Caco-2 (cell line): ENCODE results near the gene LSP1. TPM values are rescaled to one million over a fixed set of nuclear protein-coding genes. Genes with fewer than 3 reads are reported as not detected.

Experiments
- BruUV-seq: library from RNA; stranded (reverse); fragments of 400-500 nt; replicated peaks from 2 replicates; lab custom pipeline; 2021; lab: Mats Ljungman, UMichigan
- CTCF ChIA-PET: fragments of 300-600 bp; sonication (Branson Sonifier 250); formaldehyde crosslinking; loops from one replicate; lab custom pipeline; 2022; ENCODE audit warnings: antibody characterized with exemption; lab: Charles Lee
- POLR2A ChIA-PET: fragments of 300-600 bp; sonication (Branson Sonifier 250); formaldehyde crosslinking; loops from one replicate; lab custom pipeline; 2022; ENCODE audit warnings: antibody characterized with exemption; lab: Charles Lee
- DNase-seq, 2 experiments: peaks; one replicate each; pipeline versions ENCODE4 v3.0.0 to v3.0.0-alpha.2; 2020 to 2022
- H3K27me3 ChIP-seq: replicated peaks from 2 replicates; pipeline ENCODE4 v1.6.0; 2011; ENCODE audit warnings: low read length; ENCODE audit not compliant: control insufficient read depth, insufficient read depth
- H3K36me3 ChIP-seq: 2 replicates; pipeline ENCODE4 v1.5.1; 2011; ENCODE audit warnings: low read length; ENCODE audit not compliant: control insufficient read depth, insufficient read depth
- H3K4me1 ChIP-seq: fragments of 250-450 bp; sonication (Bioruptor Pico); 2 replicates; pipeline ENCODE4 v1.5.1; 2020; ENCODE audit warnings: mild to moderate bottlenecking
- H3K4me3 ChIP-seq: 2 replicates; pipeline ENCODE4 v1.5.1; 2011; ENCODE audit warnings: low read depth, mild to moderate bottlenecking, control low read depth, low read length
- H3K9me3 ChIP-seq: fragments of 250-450 bp; sonication (Bioruptor Pico); 2 replicates; pipeline ENCODE4 v1.5.1; 2020; ENCODE audit warnings: mild to moderate bottlenecking, moderate library complexity
- H3K27ac Mint-ChIP-seq: one replicate; pipeline ENCODE4 v1.8.0; 2022; ENCODE audit warnings: mixed read lengths; ENCODE audit not compliant: unreplicated experiment
- H3K27me3 Mint-ChIP-seq: one replicate; pipeline ENCODE4 v1.8.0; 2022; ENCODE audit warnings: mixed read lengths; ENCODE audit not compliant: insufficient read depth, unreplicated experiment
- H3K36me3 Mint-ChIP-seq: one replicate; pipeline ENCODE4 v1.8.0; 2022; ENCODE audit warnings: mild to moderate bottlenecking, mixed read lengths; ENCODE audit not compliant: insufficient read depth, unreplicated experiment
- H3K4me1 Mint-ChIP-seq: one replicate; pipeline ENCODE4 v1.8.0; 2022; ENCODE audit warnings: low read depth, mixed read lengths; ENCODE audit not compliant: unreplicated experiment
- H3K4me3 Mint-ChIP-seq: one replicate; pipeline ENCODE4 v1.8.0; 2022; ENCODE audit warnings: mild to moderate bottlenecking, moderate library complexity, mixed read lengths; ENCODE audit not compliant: unreplicated experiment
- H3K9me3 Mint-ChIP-seq: one replicate; pipeline ENCODE4 v1.8.0; 2022; ENCODE audit warnings: mixed read lengths; ENCODE audit not compliant: unreplicated experiment
- intact Hi-C: fragments of 100-400 bp; cut with micrococcal nuclease; formaldehyde crosslinking; loops from one replicate; pipeline ENCODE4 v1.10.0; 2022; ENCODE audit not compliant: unreplicated experiment
- total RNA-seq: library from RNA; stranded (reverse); gene quantifications from 2 replicates; pipeline ENCODE4 v1.2.3, GENCODE V29; 2022
- TF ChIP-seq, protein P1 (sequence below), 2 experiments: fragments of 200-600 bp in 1 of 2; IDR thresholded peaks; 1 replicate in 1 of 2; 2 replicates in 1 of 2; pipeline versions ENCODE4 v1.5.1 to v1.8.0; 2011 to 2022; ENCODE audit warnings: antibody characterized with exemption in 1 of 2, control low read depth in 1 of 2, inconsistent platforms in 1 of 2, low read depth in 1 of 2, low read length in 1 of 2, mild to moderate bottlenecking in 1 of 2, moderate library complexity in 1 of 2; ENCODE audit not compliant: insufficient read depth in 1 of 2, severe bottlenecking in 1 of 2, unreplicated experiment in 1 of 2

LSP1 gene
- total RNA-seq, 1 experiment from 2014 or later: not detected

- intact Hi-C loops: no loop called here
- no peak overlapping the region for H3K4me3 Mint-ChIP-seq
- peaks cover 22% of the 10 kb centered on the region for H3K4me1 ChIP-seq
- H3K27ac Mint-ChIP-seq: no peak overlapping the region
- POLR2A ChIA-PET: no interaction called here
- no peaks in the 10 kb centered on the region for H3K27me3 ChIP-seq
- peaks cover 10% of the 10 kb centered on the region for H3K4me1 Mint-ChIP-seq
- no peak overlapping the region for H3K4me3 ChIP-seq
- no peaks in the 10 kb centered on the region for H3K36me3 Mint-ChIP-seq
- H3K9me3 ChIP-seq: peaks cover 6% of the 10 kb centered on the region
- TF ChIP-seq, protein P1, sequence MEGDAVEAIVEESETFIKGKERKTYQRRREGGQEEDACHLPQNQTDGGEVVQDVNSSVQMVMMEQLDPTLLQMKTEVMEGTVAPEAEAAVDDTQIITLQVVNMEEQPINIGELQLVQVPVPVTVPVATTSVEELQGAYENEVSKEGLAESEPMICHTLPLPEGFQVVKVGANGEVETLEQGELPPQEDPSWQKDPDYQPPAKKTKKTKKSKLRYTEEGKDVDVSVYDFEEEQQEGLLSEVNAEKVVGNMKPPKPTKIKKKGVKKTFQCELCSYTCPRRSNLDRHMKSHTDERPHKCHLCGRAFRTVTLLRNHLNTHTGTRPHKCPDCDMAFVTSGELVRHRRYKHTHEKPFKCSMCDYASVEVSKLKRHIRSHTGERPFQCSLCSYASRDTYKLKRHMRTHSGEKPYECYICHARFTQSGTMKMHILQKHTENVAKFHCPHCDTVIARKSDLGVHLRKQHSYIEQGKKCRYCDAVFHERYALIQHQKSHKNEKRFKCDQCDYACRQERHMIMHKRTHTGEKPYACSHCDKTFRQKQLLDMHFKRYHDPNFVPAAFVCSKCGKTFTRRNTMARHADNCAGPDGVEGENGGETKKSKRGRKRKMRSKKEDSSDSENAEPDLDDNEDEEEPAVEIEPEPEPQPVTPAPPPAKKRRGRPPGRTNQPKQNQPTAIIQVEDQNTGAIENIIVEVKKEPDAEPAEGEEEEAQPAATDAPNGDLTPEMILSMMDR (IDR thresholded peaks at IDR 0.05; ENCODE audit: insufficient read depth in 1 of 2, low read depth in 1 of 2, low read length in 1 of 2, severe bottlenecking in 1 of 2, unreplicated experiment in 1 of 2): no peak
- no peak for DNase-seq
- CTCF ChIA-PET: no interaction called here
- H3K36me3 ChIP-seq: no peaks in the 10 kb centered on the region
- H3K9me3 Mint-ChIP-seq: peaks cover 15% of the 10 kb centered on the region
- no peaks in the 10 kb centered on the region for H3K27me3 Mint-ChIP-seq
- BruUV-seq: no TSS peak
Measured at GRCh38 chr11:1815311-1815710, 37.6 kb upstream of the LSP1 start.

DNA sequence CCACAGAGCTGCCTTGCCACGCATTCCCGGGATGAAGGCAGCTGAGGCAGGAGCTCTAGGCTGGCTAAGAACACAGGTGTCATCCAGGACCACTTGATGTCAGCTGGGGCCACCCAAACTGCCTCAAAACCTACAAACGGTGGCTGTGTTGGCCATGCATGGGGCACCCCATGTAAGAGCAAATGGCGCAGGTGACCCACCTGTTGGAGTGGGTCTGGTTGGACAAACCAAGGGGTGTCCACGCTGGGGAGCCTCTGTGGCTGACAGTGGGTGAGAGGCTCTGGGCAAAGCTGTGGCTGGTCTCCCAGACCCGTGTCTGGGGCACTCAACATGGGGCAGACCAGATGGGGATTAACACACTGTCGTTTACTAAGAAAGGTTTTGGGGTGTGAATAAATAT, 37.1 kb upstream of the LSP1 start:
- no peaks in the 10 kb centered on the region for H3K27me3 Mint-ChIP-seq
- no peak for DNase-seq
- no peak overlapping the region for H3K4me3 ChIP-seq
- H3K4me3 Mint-ChIP-seq: no peak overlapping the region
- H3K9me3 ChIP-seq: peaks cover 6% of the 10 kb centered on the region
- H3K36me3 ChIP-seq: no peaks in the 10 kb centered on the region
- ChIA-PET POLR2A (no interaction called here), CTCF (no interaction called here)
- no peaks in the 10 kb centered on the region for H3K27me3 ChIP-seq
- H3K4me1 ChIP-seq: peaks cover 26% of the 10 kb centered on the region
- H3K36me3 Mint-ChIP-seq: no peaks in the 10 kb centered on the region
- H3K4me1 Mint-ChIP-seq: peaks cover 13% of the 10 kb centered on the region
- TF ChIP-seq, protein P1 (IDR thresholded peaks at IDR 0.05; ENCODE audit: insufficient read depth in 1 of 2, low read depth in 1 of 2, low read length in 1 of 2, severe bottlenecking in 1 of 2, unreplicated experiment in 1 of 2): no peak
- no TSS peak for BruUV-seq
- intact Hi-C loops: no loop called here
- H3K9me3 Mint-ChIP-seq: peaks cover 15% of the 10 kb centered on the region
- H3K27ac Mint-ChIP-seq: no peak overlapping the region

DNA sequence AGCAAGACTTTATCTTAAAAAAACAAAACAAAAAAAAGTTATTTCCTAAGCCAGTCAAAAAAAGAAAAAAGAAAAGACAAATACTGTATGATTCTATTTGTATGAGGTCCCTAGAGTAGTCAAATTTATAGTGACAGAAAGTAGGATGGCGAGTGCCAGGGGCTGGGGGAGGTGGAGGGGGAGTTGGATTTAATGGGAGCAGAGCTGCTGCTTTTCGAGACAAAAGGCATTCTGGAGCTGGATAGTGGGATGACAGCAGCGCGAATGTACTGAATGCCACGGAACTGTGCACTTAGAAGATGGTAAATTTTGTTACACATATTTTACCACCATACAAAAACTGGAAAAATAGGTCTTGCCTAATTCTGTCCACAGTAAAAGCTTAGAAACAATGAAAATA, 35.9 kb upstream of the LSP1 start:
- DNase-seq: no peak
- intact Hi-C loops: no loop called here
- CTCF ChIA-PET: interaction anchor here (1.8 kb wide), 1 partner anchor 126 kb away, joined by 4 read pairs; no protein-coding TSS in a partner anchor

More for the DNA sequence above, 35.9 kb upstream of the LSP1 start:
- TF ChIP-seq, protein P1 (IDR thresholded peaks at IDR 0.05; ENCODE audit: insufficient read depth in 1 of 2, low read depth in 1 of 2, low read length in 1 of 2, severe bottlenecking in 1 of 2, unreplicated experiment in 1 of 2): no peak
- Mint-ChIP-seq H3K4me3 (no peak overlapping the region), H3K27me3 (no peaks in the 10 kb centered on the region), H3K36me3 (no peaks in the 10 kb centered on the region), H3K9me3 (peaks cover 26% of the 10 kb centered on the region), H3K4me1 (peaks cover 24% of the 10 kb centered on the region), H3K27ac (no peak overlapping the region)
- H3K27me3 ChIP-seq: no peaks in the 10 kb centered on the region
- no TSS peak for BruUV-seq
- no peak overlapping the region for H3K4me3 ChIP-seq
- peaks cover 4% of the 10 kb centered on the region for H3K9me3 ChIP-seq
- POLR2A ChIA-PET: no interaction called here
- H3K36me3 ChIP-seq: no peaks in the 10 kb centered on the region
- H3K4me1 ChIP-seq: peaks cover 31% of the 10 kb centered on the region
